GM19238 (cell line): Measurements from ENCODE around the gene PLXNA2.

ENCODE experiments used
- DNase-seq: peaks from one replicate; pipeline ENCODE4 v3.0.0; 2011; ENCODE audit warnings: low spot score; ENCODE audit not compliant: insufficient read length

Gene PLXNA2

GRCh38 chr1:208243967-208244916, at the start of gene PLXNA2:
TSS of gene PLXNA2 (minus strand) at chr1:208244384. CDS start at chr1:208217922, 26,462 bp downstream.
- DNase-seq, result peak; percentile 49

DNA sequence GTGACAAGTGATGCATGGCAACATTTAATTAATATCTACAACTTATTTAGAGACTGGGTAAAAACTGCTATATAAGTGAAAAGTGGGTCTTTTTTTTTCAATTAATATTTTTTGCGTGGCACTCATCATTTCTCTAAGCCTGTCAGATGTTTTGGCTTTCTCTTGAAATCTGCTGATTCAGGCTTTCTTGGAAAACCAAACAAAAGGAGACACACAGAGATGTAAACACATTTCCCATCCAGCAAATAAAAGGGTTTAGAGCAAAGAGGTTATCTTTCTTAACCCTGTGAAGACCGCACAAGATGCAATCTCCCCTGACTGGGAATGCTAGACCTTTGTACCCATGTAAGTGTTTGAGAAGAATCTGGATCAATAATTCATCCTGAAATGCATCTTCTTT, 48.7 kb upstream of the PLXNA2 start:
- no peak for DNase-seq

DNA sequence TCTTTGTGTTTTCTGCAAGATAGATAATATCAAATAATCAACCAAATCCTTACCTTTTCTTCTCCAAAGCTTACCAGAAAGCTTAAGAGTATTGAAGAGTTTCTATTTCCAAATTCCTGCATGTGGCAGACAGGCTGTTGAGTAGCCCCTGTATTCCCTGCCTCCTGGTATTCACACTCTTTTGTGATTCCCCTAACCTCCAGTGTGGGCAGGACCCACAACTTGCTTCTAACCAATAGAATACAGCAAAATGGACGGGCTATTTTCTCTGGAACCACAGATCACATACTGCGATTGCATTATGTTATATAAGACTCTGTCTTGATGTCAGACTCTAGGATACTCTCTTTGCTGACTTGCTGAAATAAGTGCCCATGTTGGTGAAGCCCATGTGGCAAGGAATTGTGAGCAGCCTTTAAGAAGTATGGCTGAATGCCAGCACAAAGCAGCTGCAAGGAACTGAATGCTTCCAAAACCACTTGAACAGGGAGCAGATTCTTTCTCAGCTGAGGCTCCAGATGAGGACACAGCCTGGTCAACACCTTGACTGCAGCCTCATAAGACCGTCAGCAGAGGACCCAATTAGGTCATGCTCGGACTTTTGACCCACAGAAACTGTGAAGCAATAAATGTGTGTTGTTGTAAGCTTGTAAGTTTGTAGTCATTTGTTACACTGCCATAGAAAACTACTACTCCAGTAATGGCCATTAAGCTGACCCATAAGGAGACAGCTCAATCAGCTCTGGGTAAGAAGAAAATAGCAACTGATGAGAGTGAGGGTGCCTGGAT, 47.9 kb upstream of the PLXNA2 start:
- DNase-seq, result no peak

- DNase-seq, result no peak
These were observed 46.9 kb upstream of the PLXNA2 start for GRCh38 chr1:208291129-208291528.

DNA sequence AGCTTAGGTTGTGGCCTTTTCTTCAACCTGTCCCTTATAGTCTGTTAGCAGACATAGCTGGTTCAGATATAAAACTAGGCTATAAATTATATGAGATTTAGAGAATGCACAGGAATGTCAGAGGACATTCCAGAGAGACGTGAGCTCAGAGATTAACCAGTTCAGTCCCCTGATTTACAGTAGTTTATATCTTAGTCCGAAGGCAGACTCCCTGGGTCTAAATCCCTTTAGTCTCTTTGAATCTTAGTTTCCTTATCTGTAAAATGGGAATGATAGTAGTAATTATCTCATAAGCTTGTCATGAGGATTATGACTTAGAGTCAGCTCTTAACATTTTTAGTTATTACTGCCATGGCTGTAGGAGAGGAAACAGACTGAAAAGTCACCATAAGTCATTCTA, 45.5 kb upstream of the PLXNA2 start:
- DNase-seq, result no peak

DNA sequence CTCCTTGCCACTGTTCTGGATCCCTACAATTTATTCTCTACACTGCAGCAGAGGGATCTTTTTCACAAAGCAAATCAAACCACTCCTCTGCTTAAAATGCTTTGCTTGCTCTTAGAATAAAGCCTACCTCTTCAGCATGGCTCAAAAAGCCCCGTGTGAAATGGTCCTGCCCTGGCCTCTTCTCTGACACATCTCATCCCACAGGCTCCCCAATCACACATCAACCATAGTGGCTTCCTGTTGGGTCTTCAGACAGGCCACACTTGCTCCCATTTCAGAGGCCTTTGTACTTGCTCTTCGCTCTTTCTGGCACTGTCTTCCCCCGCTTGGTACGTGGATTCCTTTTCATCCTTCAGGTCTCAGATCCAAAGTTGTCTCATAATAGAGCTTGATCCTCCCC, 44.3 kb upstream of the PLXNA2 start:
- no peak for DNase-seq

DNA sequence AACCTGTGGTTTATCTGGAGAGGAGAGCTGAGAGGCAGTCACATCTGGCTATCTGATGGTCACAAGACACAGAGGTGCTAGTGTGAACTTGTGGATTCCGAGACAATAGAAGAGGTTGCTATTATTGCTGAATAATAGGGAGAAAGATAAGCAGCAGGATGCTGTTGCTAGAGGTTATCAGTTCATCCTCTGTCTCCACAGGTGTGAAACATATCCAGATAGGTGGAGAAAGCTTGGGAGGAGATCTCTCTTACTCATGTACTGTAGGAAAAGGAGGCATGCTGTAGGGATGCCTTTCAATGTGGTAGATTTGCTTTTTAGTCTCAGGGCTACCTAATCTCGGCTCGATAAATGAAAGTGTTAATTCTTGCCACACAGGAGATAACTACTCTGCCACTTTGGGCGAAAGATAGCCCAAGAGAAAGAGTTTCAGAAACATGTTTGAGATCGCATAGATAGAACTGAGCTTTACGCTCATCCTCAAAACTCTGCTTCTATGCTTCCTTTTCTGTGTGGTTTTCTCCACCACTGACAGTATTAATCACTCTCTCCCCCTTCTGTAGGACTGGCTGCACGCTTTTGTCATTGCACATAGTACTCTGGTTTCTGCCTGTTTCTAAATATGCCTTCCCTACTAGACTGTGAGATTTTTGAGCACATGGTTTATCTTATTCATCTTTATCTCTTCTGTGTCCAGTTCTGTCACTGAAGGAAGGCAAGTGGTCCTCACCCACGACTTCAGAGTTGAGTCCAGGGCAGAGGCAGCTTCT, 36.7 kb upstream of the PLXNA2 start:
- no peak for DNase-seq

DNA sequence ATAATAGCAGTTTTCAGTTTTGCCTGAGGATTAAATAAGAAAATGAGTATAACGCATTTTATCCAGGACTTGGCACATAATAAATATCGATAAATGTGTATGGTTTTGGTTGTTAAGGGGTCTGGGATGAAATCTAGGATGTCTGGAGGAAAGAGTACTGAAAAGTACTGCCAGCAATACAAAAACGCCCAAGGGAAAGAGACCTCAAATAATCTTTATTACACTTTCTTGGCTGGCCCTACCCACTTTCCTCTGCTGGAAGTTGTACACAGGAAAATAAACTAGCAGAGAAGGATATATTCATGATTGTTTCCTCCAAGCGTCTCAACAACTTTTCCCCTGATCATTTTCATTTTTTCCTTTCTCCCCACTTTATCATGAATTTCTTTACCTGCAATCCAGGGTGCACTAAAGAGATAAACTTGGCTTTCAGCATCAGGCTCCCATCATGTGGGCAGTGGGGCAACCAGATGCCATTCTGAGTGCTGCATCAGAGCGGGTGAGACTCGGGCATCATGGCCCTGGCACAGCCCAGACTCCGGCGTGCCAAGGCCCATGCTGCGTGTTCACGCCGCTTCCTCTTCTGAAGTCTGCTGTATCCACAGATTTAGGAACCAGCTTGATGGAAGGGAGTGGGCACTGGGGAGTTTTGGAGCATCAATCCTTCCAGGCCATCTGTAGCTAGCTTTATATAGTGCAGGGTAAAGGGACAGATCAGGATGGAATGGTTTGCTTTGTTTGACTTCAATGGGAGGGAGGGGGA, 35.8 kb upstream of the PLXNA2 start:
- DNase-seq, result no peak

DNA sequence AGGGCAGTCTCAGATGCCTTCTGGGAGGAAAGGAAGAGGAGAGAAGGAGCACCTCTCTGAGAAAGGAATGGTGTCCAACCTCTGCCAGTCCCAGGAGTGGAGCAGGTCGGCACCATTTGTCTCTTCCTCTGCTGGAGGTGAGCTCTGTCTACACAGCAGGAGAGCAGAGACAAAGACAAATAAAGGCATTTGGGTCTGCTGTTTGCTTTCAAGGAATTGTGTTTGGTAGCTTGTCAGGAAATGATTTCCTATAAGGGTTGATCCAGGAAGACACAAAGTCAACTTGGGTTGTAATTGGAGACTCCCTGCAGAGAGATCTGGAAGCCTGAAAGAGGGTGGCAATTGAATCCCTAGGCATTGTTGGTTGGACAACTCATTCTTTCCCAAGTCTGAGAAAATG, 34.5 kb upstream of the PLXNA2 start:
- DNase-seq, result no peak

DNA sequence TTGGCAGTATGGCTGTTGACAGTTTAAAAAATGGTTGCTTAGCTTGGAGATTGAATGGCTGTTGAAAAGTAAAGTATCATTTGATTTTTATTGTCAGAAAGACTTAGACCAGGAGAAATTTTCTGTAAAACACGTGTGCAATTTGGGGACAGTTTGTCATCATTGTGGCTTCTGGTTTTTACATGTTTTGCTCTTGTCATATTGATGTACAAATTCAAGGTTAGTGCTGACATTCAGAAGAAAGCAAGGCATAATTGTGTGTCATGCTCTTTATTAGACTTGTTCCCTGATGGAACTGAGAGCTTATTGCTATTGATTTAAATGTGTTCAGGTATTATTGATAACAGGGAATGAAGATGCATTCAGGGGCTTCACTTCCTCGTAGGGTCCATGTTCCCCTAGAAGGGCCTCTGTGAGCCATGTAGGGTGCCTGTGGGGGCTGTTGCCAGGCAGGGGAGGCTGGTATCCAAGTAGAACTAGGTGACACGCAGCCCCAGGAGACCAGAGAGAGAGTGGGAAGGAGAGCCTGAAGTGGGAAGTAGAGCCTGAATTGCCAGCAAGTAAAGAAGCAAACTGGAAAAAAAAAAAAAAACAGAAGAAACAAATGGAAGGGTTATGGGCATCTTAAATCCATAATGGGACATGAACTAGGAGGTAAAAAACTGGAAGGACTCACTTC, 32.7 kb upstream of the PLXNA2 start:
- no peak for DNase-seq

DNA sequence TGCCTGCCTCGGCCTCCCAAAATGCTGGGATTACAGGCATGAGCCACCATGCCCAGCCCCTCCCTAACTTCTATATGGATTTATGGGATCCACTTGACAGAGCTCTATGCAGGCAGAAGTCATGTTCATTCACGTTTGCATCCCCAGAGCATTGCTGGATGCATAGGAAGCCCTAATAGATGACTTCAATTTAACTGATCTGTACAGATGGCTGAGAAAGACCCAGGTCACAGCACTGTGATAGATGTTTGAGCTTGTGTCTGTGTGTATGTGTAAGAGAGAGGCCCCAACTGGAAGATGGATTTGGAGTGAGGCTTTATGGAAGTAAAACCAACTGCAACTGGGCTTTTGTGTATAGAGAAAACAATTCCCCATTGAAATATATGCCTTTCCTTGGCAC, 30.9 kb upstream of the PLXNA2 start:
- no peak for DNase-seq

DNA sequence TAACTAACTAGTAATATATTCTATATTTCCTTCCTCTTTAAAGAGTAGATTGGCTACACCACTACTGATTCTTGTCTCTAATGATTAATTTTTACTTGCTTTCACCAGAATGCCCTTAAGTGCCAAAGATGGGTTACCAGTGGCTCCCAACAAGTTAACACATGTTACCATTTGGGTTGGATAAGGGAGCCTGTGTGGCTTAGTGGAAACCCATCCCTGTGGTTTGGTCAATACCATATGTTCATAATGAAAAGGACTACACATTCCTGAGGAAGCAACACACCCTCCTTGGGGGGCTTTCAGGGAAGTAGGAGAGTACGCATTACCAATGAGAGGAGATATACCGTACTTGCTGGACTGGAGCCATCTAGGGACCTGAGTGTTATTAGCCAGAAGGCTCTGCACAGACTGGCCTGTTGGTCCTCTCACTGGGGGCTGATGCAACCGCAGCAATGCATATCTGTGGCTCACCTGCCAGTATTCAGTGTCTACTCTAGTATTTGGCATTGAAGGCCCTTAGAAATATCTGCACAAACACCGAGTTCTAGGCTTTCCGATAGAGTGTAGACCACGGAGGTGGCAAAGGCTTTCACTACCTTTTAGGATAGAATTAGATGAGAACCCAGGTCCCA, 29.3 kb upstream of the PLXNA2 start:
- no peak for DNase-seq

GRCh38 chr1:208272713-208273112, 28.5 kb upstream of the PLXNA2 start:
- no peak for DNase-seq

GRCh38 chr1:208272311-208272710, 28.1 kb upstream of the PLXNA2 start:
- no peak for DNase-seq

- no peak for DNase-seq
These were observed 27.1 kb upstream of the PLXNA2 start for GRCh38 chr1:208271236-208271635.

- DNase-seq, result no peak
These were observed 26.5 kb upstream of the PLXNA2 start for GRCh38 chr1:208270651-208271141.

- DNase-seq, result no peak
These were observed 25.1 kb upstream of the PLXNA2 start for GRCh38 chr1:208269338-208269666.

- no peak for DNase-seq
These were observed 24.6 kb upstream of the PLXNA2 start for GRCh38 chr1:208268541-208269337.

- no peak for DNase-seq
These were observed 21.3 kb upstream of the PLXNA2 start for GRCh38 chr1:208265525-208265924.
